K562 (cell line): Measurements from ENCODE around the gene CHN1. TPM values are rescaled to one million over a fixed set of nuclear protein-coding genes. Genes with fewer than 3 reads are reported as not detected.

Experiments used
- ATAC-seq: fragments of 200-7000 bp; cut with Tn5 transposase; 3 replicates; pipeline ENCODE4 v1.9.1; 2020; ENCODE audit warnings: moderate library complexity
- BruUV-seq: library from RNA; stranded (reverse); fragments of 400-500 nt; replicated peaks from 2 replicates; lab custom pipeline; 2021; lab: Mats Ljungman, UMichigan
- CTCF ChIA-PET: fragments of 300-600 bp; formaldehyde crosslinking; extraction: SDS; loops from one replicate; lab custom pipeline; 2021; ENCODE audit warnings: low intra/inter-chr PET ratio; lab: Yijun Ruan, JAX
- POLR2A ChIA-PET: fragments of 300-600, 350-650 bp; sonication (Branson Sonifier 250); formaldehyde crosslinking; extraction: SDS; loops from one replicate; lab custom pipeline; 2021; ENCODE audit warnings: antibody characterized with exemption, inconsistent platforms; lab: Yijun Ruan, JAX
- DNase-seq, 4 experiments: peaks; one replicate each; pipeline versions ENCODE4 v3.0.0 to v3.0.0-alpha.2; 2011 to 2018; ENCODE audit warnings: low spot score in 3 of 4, mixed read lengths in 3 of 4; ENCODE audit errors: extremely low read depth in 1 of 4
- FAIRE-seq: peaks from 2 replicates; lab custom pipeline; 2011; peaks lifted over from hg19 to GRCh38; lab: Jason Lieb, UNC
- H2AFZ ChIP-seq: 2 replicates; pipeline ENCODE4 v1.6.0; 2011; ENCODE audit warnings: low read depth, low read length, control low read depth, inconsistent platforms
- H3K27ac ChIP-seq: fragments of 200-600 bp; 3 replicates; pipeline ENCODE4 v1.8.0; 2011; ENCODE audit warnings: low read depth, mild to moderate bottlenecking, control low read depth, inconsistent platforms, low read length, moderate library complexity, mixed read lengths; ENCODE audit errors: extremely low read depth
- H3K27me3 ChIP-seq, 2 experiments: fragments of 300-600 bp in 1 of 2; 2 replicates in 1 of 2; 3 replicates in 1 of 2; pipeline versions ENCODE4 v1.6.0 to v1.8.0; 2011; ENCODE audit warnings: inconsistent platforms in 2 of 2, low read length in 2 of 2, mild to moderate bottlenecking in 1 of 2, mixed read lengths in 1 of 2, moderate library complexity in 1 of 2; ENCODE audit not compliant: control insufficient read depth in 2 of 2, insufficient read depth in 2 of 2
- H3K36me3 ChIP-seq: fragments of 300-600 bp; 3 replicates; pipeline ENCODE4 v1.8.0; 2011; ENCODE audit warnings: mild to moderate bottlenecking, low read length, inconsistent platforms; ENCODE audit not compliant: control insufficient read depth, insufficient read depth
- H3K4me1 ChIP-seq, 2 experiments: fragments of 200-600 bp in 1 of 2; replicated peaks in 1 of 2; 2 replicates in 1 of 2; 3 replicates in 1 of 2; pipeline versions ENCODE4 v1.5.1 to v1.8.0; 2011; ENCODE audit warnings: inconsistent platforms in 2 of 2, low read length in 2 of 2, mild to moderate bottlenecking in 1 of 2, mixed read lengths in 1 of 2, moderate library complexity in 1 of 2; ENCODE audit not compliant: control insufficient read depth in 2 of 2, insufficient read depth in 2 of 2
- H3K4me2 ChIP-seq: 2 replicates; pipeline ENCODE4 v1.6.1; 2011; ENCODE audit warnings: low read length, control low read depth, inconsistent platforms, mixed read lengths; ENCODE audit not compliant: insufficient read depth
- H3K4me3 ChIP-seq: fragments of 200-600 bp; sonication (generic), shearing (Covaris generic); 2 replicates; pipeline ENCODE4 v1.5.1; 2016; ENCODE audit warnings: control low read depth, inconsistent platforms
- H3K79me2 ChIP-seq: fragments of 200-600 bp; 3 replicates; pipeline ENCODE4 v1.8.0; 2011; ENCODE audit warnings: low read length, inconsistent platforms; ENCODE audit not compliant: control insufficient read depth, insufficient read depth
- H3K9ac ChIP-seq, 2 experiments: 2 replicates each; pipeline versions ENCODE4 v1.6.0 to v1.6.1; 2011; ENCODE audit warnings: low read depth in 2 of 2, low read length in 2 of 2, control low read depth in 1 of 2, inconsistent platforms in 1 of 2, mild to moderate bottlenecking in 1 of 2, mixed read lengths in 1 of 2; ENCODE audit not compliant: insufficient read depth in 1 of 2
- H3K9me1 ChIP-seq: one replicate; pipeline ENCODE4 v1.6.0; 2011; ENCODE audit warnings: inconsistent platforms, mild to moderate bottlenecking, low read length, moderate library complexity; ENCODE audit not compliant: control insufficient read depth, insufficient read depth
- H3K9me3 ChIP-seq: replicated peaks from 2 replicates; pipeline ENCODE4 v1.5.1; 2011; ENCODE audit warnings: low read depth, low read length, inconsistent platforms; ENCODE audit not compliant: control insufficient read depth, insufficient read depth
- H4K20me1 ChIP-seq: replicated peaks from 2 replicates; pipeline ENCODE4 v1.6.1; 2011; ENCODE audit warnings: low read length, inconsistent platforms, mixed read lengths; ENCODE audit not compliant: control insufficient read depth, insufficient read depth
- ARNT ChIP-seq, 2 experiments: fragments of 450-650 bp; IDR thresholded peaks; 2 replicates each; pipeline ENCODE4 v1.6.1; 2016; ENCODE audit warnings: mild to moderate bottlenecking in 1 of 2
- BRF2 ChIP-seq: IDR thresholded peaks from 3 replicates; pipeline ENCODE4 v1.6.1; 2011; ENCODE audit warnings: borderline replicate concordance, mild to moderate bottlenecking; ENCODE audit not compliant: insufficient read length, insufficient read depth
- EZH2 ChIP-seq: IDR thresholded peaks from 2 replicates; pipeline ENCODE4 v1.6.1; 2012; ENCODE audit warnings: low read depth, mild to moderate bottlenecking, inconsistent platforms, low read length, borderline replicate concordance
- GTF2F1 ChIP-seq: IDR thresholded peaks from 2 replicates; pipeline ENCODE4 v1.6.1; 2011; ENCODE audit warnings: low read depth, low read length, improper control_type of control experiment
- HMGN3 ChIP-seq: IDR thresholded peaks from 2 replicates; pipeline ENCODE4 v1.6.1; 2011; ENCODE audit warnings: borderline replicate concordance, low read depth, mild to moderate bottlenecking, mixed read lengths, low read length; ENCODE audit not compliant: insufficient read length; ENCODE audit errors: extremely low read depth
- ID3 ChIP-seq, 2 experiments: fragments of 250-450 bp in 1 of 2; fragments of 450-650 bp in 1 of 2; sonication (Bioruptor Pico) in 1 of 2; IDR thresholded peaks; 2 replicates each; pipeline versions ENCODE4 v1.6.1 to v1.8.0; 2016 to 2021; ENCODE audit warnings: mild to moderate bottlenecking in 2 of 2, moderate library complexity in 2 of 2, missing compliant biosample characterization in 1 of 2, missing genetic modification characterization in 1 of 2
- IFI16 ChIP-seq: fragments of 250-450 bp; sonication (Bioruptor Pico); IDR thresholded peaks from 2 replicates; pipeline ENCODE4 v2.1.2; 2022; ENCODE audit warnings: mild to moderate bottlenecking, inconsistent platforms
- MAFF ChIP-seq: IDR thresholded peaks from 2 replicates; pipeline ENCODE4 v1.6.1; 2012; ENCODE audit warnings: low read length, improper control_type of control experiment
- POLR3A ChIP-seq: IDR thresholded peaks from 2 replicates; pipeline ENCODE4 v1.6.1; 2011; ENCODE audit warnings: borderline replicate concordance, mild to moderate bottlenecking, moderate library complexity; ENCODE audit not compliant: insufficient read length, insufficient read depth; ENCODE audit errors: extremely low read depth
- PURB ChIP-seq: sonication (generic); formaldehyde crosslinking; IDR thresholded peaks from 2 replicates; pipeline ENCODE4 v1.9.0; 2021; ENCODE audit warnings: low read depth, mild to moderate bottlenecking, missing genetic modification reagents
- SP2 ChIP-seq: IDR thresholded peaks from 2 replicates; pipeline ENCODE4 v1.6.1; 2011; ENCODE audit warnings: mild to moderate bottlenecking, low read depth, low read length, moderate library complexity; ENCODE audit not compliant: poor library complexity, severe bottlenecking; ENCODE audit errors: extremely low read depth
- TFAP4 ChIP-seq: sonication (generic); formaldehyde crosslinking; IDR thresholded peaks from 2 replicates; pipeline ENCODE4 v1.8.0; 2022; ENCODE audit warnings: missing genetic modification reagents, mild to moderate bottlenecking, moderate library complexity, borderline replicate concordance
- WGBS: fragments of 100-300 bp; shearing (Covaris generic); methylation state at CpG from one replicate; pipeline ENCODE4 v1.1.6; 2016; ENCODE audit warnings: low coverage, mixed read lengths; ENCODE audit not compliant: insufficient coverage; ENCODE audit errors: missing lambda C conversion rate; 5-methylcytosine and 5-hydroxymethylcytosine counted together
- in situ Hi-C: fragments of 300-500 bp; cut with MboI; formaldehyde crosslinking; loops from 4 replicates; pipeline ENCODE4 v1.15.0; 2018; ENCODE audit warnings: inconsistent platforms, mixed read lengths
- intact Hi-C: fragments of 100-400 bp; cut with micrococcal nuclease; formaldehyde crosslinking; loops from 2 replicates; pipeline ENCODE4 v1.14.2; 2022
- polyA plus RNA-seq, 8 experiments: library from polyadenylated mRNA; depleted of rRNA in 4 of 8; stranded (reverse) in 5 of 8; unstranded in 3 of 8; fragments of >200 nt; fragmentation: Nextera tagmentation in 2 of 8; fragmentation: Illumina TruSeq in 1 of 8; extraction: Ambion mirVana in 2 of 8; extraction: Trizol in 1 of 8; gene quantifications; 2 replicates each; pipeline versions ENCODE4 v1.2.1 to v1.2.3, GENCODE V29; 2011 to 2014; ENCODE audit warnings: inconsistent platforms in 1 of 8, missing spikeins in 1 of 8
- total RNA-seq, 7 experiments: library from RNA; depleted of rRNA in 6 of 7; stranded (reverse); fragments of >200 nt in 6 of 7; fragmentation: Illumina TruSeq in 2 of 7; extraction: Trizol in 2 of 7; gene quantifications; 2 replicates each; pipeline versions ENCODE4 v1.2.1 to v1.2.3, GENCODE V29; 2011 to 2021; ENCODE audit warnings: low replicate concordance in 1 of 7

Gene CHN1
- total and polyA plus RNA-seq, 9 of the 15 experiments (the other 6 are each of a cell fraction or from before 2014, with no cell fraction given), result 0.17 to 2.0 (median 0.87) TPM

- no peak overlapping the region for H3K27ac ChIP-seq
- POLR2A ChIA-PET, result no interaction called here
- WGBS, result 3% methylated on average over 5 of the region's 5 CpGs
- in situ Hi-C loops, result no loop called here
- H3K4me2 ChIP-seq, result no peak overlapping the region
- H3K4me1 ChIP-seq, result no peaks in the 10 kb centered on the region
- ATAC-seq, result no peak
- no peaks in the 10 kb centered on the region for H4K20me1 ChIP-seq
- no peak overlapping the region for H3K4me3 ChIP-seq
- H3K36me3 ChIP-seq, result no peaks in the 10 kb centered on the region
- BruUV-seq, result no TSS peak
- H3K79me2 ChIP-seq, result no peaks in the 10 kb centered on the region
- no peak overlapping the region for H3K9ac ChIP-seq
- H2AFZ ChIP-seq, result no peak overlapping the region
- H3K9me1 ChIP-seq, result no peaks in the 10 kb centered on the region
- TF ChIP-seq PURB (CRISPR knock-in tag) (no peak), HMGN3 (no peak), EZH2 (no peak), BRF2 (no peak), GTF2F1 (no peak), ID3 (CRISPR knock-in tag; IDR thresholded peaks at IDR 0.05) (no peak), ID3 (tag; IDR thresholded peaks at IDR 0.05) (no peak), ARNT (IDR thresholded peaks at IDR 0.05) (no peak), SP2 (no peak), POLR3A (no peak), MAFF (no peak), IFI16 (CRISPR knock-in tag) (no peak), TFAP4 (CRISPR knock-in tag) (no peak)
- TF ChIP-seq, all 486 proteins: peak for 0
- intact Hi-C loops, result no loop called here
- FAIRE-seq, result no peak
- CTCF ChIA-PET, result no interaction called here
- DNase-seq, result no peak
- no peaks in the 10 kb centered on the region for H3K9me3 ChIP-seq
- H3K27me3 ChIP-seq, result peaks cover 3 to 13% of the 10 kb centered on the region in 2 experiments; a peak in 3 of 5 replicates
Measured at GRCh38 chr2:174957050-174957449, 48.1 kb downstream of the CHN1 start.
